NCI-H2227 treated with DMSO at 0.1 percent for 48 hours (cell line): ENCODE results near the gene HDAC3.

ENCODE experiments used
- DNase-seq: peaks from one replicate; lab custom pipeline; 2025; lab: John Stamatoyannopoulos, UW

Gene HDAC3

DNA sequence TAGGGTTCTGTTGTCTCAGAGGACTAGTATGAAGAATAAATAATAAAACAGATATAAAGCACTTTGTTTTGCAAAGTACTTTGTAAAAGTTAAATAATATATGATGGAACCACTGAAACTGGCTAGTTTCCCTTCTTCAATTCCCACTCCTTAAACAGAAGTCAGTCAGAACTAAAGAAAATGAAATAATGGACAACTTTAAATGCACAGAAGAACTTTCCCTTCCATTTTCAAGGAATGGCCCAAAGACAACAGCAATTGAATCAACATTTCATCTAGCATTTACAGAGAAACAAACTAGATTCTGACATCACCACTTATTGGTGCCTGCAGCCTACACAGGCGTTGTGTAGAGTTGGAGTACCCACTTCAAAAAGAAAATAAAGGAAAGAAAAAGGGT is 34.0 kb downstream of the HDAC3 start:
- no peak for DNase-seq

DNA sequence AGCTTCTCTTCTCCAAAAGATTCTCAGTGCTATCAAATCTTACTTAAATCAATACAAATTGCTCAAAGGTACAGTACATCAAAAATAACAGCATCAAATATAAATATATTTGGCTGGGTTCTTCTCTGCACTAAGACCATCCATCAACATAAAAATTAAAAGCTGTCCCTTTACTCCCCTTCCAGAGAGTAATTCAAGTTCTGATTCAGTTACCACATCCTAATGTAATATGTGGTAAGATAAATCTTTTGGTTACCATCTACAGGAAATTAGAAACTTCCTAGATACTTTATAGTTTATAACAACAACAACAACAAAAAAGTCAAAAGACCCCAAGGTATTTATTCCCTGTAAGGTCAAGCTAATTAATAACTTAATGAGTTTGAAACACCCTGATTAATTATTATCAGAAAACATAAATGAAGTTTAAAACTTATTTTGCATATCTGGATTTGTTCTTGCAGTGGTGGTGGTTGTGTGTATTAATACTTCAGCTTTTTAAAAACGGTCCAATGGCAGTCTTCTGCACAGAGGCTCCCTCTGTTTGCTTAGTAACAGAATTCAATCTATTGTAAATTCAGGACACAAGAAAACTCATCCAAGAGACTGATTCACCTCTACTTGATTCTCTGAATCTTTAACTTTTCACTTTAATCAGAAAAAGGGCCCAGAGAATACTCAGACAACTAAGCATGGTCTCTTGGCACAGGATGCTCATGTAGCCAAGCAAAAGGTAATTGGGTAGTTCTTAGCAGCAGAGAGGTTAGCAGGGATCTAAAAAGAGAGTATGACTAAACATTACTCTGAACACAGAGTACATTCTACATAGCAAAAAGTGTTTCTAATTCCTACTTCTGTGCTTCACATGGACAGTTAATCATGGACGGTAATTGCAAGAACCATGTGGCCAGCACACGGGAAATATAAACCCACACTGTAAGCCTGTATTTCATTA is 38.0 kb downstream of the HDAC3 start:
- DNase-seq: no peak

DNA sequence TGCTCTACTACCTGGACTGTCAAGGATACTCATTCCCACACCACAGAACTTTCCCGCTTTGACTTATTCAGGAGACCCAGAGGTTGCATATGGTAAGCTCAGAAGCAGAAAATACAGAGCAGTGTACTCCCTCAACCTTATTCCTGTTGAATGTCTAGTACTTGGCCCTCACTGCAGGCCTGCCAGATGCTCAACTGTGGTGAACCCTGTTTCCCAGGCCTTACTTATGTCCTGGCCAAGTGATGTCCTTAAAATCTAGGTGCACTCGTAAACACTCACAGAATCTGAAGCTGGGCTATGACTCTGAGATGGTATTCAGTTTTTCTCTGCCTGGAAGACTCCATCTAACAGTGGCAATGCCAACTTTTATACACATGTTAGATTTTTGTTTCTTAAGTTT is 38.8 kb downstream of the HDAC3 start:
- no peak for DNase-seq

DNA sequence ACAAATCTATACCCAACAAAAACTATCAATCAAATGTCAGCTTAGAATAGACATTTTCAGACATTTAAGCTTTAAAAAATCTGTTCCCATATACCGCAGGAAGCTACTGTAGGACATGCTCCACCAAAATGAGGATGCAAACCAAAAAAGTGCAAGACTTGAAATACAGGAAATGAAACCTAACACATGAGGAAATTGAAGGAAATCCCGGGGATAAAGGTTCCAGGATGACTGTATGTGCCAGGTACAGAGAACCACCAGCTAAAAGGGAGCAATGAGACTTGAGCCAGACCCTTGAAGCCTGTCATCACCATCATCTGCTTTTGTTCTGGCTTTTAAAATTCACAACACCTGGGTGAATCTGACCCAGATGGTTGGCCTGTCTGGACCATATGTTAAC is 39.3 kb downstream of the HDAC3 start:
- no peak for DNase-seq

DNA sequence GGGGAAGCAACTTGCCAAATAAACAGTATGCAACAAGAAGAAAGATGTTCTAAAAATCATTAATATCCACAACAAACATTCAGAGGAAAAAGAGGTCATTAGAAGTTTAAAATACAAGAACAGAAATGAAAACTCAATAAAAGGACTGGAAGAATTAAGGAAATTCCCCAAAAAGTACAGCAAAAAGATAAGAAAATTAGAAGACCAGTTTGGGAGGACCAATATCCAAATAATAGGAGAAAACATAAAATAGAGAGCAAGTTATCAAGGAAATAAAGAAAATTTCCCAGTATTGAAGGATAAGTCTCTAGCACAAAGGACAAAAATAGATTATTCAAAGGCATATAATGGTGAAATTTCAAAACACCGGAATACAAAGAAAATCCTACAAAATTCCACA is 39.8 kb downstream of the HDAC3 start:
- DNase-seq: no peak

DNA sequence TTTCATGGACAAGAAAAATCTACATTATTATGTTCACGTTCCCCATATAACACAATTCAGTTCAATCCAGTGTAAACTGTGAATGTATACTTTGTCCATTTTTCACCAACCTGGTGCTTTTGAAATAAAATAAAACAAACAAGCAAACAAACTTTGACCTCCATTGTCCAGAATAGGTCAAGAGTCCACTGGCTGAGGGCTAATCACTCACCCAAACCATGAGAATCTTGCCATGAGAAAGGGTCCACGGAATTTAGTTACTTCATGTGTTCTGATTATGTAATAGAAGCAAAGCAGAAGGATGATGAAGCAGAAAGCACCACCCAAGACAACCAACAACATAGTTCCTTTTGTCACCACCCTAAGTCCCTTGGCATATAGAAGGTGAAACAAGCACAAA is 46.5 kb downstream of the HDAC3 start:
- DNase-seq: no peak

DNA sequence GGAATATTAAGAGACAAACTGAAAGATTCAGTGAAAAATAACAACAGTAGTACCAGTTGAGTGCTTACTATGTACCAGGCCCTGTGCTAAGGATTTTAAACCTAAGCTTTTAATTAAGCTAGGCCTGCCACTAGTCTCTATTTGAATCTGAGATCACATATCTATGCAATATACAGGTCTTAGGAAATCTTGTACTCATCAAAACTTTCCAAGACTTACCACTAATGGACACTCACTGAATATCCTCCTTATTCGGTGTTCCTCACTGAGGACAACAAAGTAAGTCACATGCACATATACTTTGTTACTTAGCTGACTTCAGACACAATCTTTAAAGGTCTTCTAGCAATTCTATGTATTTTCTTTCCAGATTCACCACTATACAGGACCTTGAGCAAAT is 50.4 kb downstream of the HDAC3 start:
- no peak for DNase-seq

DNA sequence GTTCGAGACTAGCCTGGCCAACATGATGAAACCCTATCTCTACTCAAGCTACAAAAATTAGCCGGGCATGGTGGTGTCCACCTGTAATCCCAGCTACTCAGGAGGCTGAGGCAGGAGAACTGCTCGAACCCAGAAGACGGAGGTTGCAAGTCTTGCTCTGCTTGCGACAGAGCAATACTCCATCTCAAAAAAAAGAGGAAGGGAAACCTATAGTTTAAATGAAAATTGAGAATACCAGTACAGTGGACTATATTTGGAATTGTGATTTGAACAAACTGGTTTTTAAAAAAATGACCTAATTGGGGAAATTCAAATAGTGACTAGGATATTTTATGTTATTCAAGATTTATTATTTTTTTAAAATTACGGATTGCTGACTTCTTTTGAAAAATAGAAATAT is 51.1 kb downstream of the HDAC3 start:
- no peak for DNase-seq

DNA sequence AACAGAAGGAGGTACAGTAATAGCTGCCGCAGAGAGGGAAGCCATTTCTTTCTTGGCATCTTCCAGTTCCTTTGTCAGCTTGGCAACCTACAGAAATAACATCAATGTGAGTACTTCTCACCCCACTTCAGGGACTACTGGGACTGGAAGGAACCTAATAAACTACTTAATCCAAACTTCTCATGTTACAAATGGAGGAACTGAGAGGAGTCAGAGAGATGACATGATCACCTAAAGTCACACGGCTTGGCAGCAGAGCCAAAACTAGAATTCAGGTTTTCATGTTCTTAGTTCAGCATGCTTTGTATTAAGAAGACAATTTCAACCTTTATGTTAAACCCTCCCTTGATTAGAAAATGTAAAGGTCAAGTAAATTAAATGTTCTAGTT is 62.5 kb downstream of the HDAC3 start:
- no peak for DNase-seq

DNA sequence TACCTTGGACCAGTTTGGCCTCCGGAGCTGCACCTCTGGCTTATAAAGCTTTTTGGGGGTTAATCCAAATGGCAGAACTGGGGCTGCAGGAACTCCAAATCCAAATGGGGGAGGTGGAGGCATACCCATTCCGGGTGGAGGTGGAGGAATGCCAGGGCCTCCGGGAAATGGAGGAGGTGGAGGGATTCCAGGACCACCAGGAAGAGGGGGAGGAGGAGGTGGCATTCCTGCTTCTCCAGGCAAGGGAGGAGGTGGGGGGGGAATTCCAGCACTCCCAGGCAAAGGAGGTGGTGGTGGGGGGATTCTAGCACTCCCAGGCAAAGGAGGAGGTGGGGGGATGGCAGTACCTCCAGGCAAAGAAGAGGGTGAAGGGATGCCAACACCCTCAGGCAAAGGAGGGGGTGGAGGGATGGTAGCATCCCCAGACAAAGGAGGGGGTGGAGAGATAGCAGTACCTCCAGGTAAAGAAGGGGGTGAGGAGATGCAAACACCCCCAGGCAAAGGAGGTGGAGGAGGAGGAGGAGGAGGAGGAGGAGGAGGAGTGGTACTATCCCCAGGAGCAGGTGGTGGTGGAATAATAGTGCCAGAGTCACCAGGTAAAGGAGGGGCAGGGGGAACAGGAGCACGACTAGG is 63.0 kb downstream of the HDAC3 start:
- no peak for DNase-seq
